Measurements from ENCODE around the gene GJC2. TPM values are rescaled to one million over a fixed set of nuclear protein-coding genes. Genes with fewer than 3 reads are reported as not detected.

The GJC2 gene
- total RNA-seq, 4 donors from 2014 or later: 5.1 to 9.0 (median 7.0) TPM

GRCh38 chr1:228180959-228181644, 31.4 kb downstream of the GJC2 start:
- no peak for ATAC-seq
- H3K27me3 ChIP-seq: no peaks in the 10 kb centered on the region
- H3K27ac ChIP-seq: no peak overlapping the region
- 92% methylated on average over 7 of the region's 7 CpGs; no CpG with 5 or more reads in 1 of the 2 donors for WGBS, 2 donors (ENCODE audit: low coverage in 1 of 2)
- TF ChIP-seq POLR2A (IDR thresholded peaks at IDR 0.05): no peak
- TF ChIP-seq POLR2AphosphoS5 (IDR thresholded peaks at IDR 0.05): no peak
- no peak for TF ChIP-seq EP300 (IDR thresholded peaks at IDR 0.05)
- no peak for TF ChIP-seq CTCF (IDR thresholded peaks at IDR 0.05)
- H3K4me3 ChIP-seq: no peak overlapping the region
- peaks cover 0 to 14% of the 10 kb centered on the region in 2 donors for H3K36me3 ChIP-seq
- peaks cover 0 to 10% (median 0%) of the 10 kb centered on the region in 3 donors for H3K4me1 ChIP-seq
- no peaks in the 10 kb centered on the region for H3K9me3 ChIP-seq

GRCh38 chr1:228181645-228182034, 31.9 kb downstream of the GJC2 start:
- Histone ChIP-seq H3K36me3 (peaks cover 0 to 11% of the 10 kb centered on the region in 2 donors), H3K9me3 (no peaks in the 10 kb centered on the region), H3K27me3 (no peaks in the 10 kb centered on the region), H3K4me3 (no peak overlapping the region), H3K4me1 (peaks cover 0 to 10% (median 0%) of the 10 kb centered on the region in 3 donors), H3K27ac (no peak overlapping the region)
- ATAC-seq: no peak
- 82 to 93% methylated on average over 3 to 8 of the region's 9 CpGs for WGBS, 2 donors (ENCODE audit: low coverage in 1 of 2)
- TF ChIP-seq CTCF (IDR thresholded peaks at IDR 0.05): no peak
- no peak for TF ChIP-seq POLR2A (IDR thresholded peaks at IDR 0.05)
- TF ChIP-seq EP300 (IDR thresholded peaks at IDR 0.05): no peak
- TF ChIP-seq POLR2AphosphoS5 (IDR thresholded peaks at IDR 0.05): no peak

DNA sequence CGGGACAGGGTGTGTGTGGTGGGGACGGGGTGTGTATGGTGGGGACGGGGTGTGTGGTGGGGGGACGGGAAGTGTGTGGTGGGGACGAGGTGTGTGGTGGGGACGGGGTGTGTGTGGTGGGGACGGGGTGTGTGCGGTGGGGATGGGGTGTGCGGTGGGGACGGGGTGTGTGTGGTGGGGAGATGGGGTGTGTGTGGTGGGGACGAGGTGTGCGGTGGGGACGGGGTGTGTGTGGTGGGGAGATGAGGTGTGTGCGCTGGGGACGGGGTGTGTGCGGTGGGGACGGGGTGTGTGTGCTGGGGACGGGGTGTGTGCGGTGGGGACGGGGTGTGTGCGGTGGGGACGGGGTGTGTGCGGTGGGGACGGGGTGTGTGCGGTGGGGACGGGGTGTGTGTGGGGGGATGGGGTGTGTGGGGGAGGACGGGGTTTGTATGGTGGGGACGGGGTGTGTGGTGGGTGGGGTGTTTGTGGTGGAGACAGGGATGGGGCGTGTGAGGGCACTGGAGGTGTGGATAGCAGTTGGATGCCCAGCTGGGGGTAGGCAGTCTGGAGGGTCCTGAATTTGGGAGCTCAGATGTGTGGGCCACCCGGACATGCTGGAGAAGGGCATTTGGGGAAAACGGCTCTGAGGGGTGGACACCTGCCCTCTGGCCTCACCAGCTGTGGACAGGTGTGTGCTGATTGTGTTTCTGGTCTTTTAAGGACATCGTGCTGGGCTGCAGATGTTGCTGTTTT, 32.7 kb downstream of the GJC2 start:
- WGBS, 2 donors (ENCODE audit: low coverage in 1 of 2): 77 to 90% methylated on average over 5 to 7 of the region's 32 CpGs
- no peaks in the 10 kb centered on the region for H3K9me3 ChIP-seq
- no peak overlapping the region for H3K4me3 ChIP-seq
- TF ChIP-seq CTCF (IDR thresholded peaks at IDR 0.05) (no peak), POLR2A (IDR thresholded peaks at IDR 0.05) (no peak), POLR2AphosphoS5 (IDR thresholded peaks at IDR 0.05) (no peak), EP300 (IDR thresholded peaks at IDR 0.05) (no peak)
- peaks cover 0 to 10% (median 0%) of the 10 kb centered on the region in 3 donors for H3K4me1 ChIP-seq
- no peak overlapping the region for H3K27ac ChIP-seq
- no peak for ATAC-seq
- peaks cover 0 to 6% of the 10 kb centered on the region in 2 donors for H3K36me3 ChIP-seq
- no peaks in the 10 kb centered on the region for H3K27me3 ChIP-seq

DNA sequence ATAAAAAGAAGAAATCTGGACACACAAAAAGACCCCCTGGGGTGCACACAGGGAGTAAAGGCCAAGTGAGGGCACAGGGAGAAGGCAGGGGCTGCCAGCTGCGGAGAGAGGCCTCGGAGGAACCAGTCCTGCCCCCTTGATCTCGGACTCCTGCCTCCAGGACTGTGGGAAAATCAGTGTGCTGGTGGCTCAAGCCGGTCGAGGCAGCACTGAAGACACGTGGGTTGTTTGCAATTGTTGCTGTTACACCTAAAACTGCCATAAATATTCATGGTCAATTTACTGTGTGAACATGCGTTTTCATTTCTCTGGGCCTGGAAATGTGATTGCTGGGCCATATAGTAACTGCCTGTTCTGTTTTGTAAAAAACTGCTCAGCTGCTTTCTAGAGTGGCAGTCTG, 34.4 kb downstream of the GJC2 start:
- Histone ChIP-seq H3K36me3 (peaks cover 0 to 6% of the 10 kb centered on the region in 2 donors), H3K27me3 (no peaks in the 10 kb centered on the region), H3K4me1 (no peaks in the 10 kb centered on the region), H3K4me3 (no peak overlapping the region), H3K9me3 (peaks cover 0 to 4% (median 0%) of the 10 kb centered on the region in 3 donors), H3K27ac (no peak overlapping the region)
- no peak for TF ChIP-seq POLR2AphosphoS5 (IDR thresholded peaks at IDR 0.05)
- TF ChIP-seq POLR2A (IDR thresholded peaks at IDR 0.05): no peak
- TF ChIP-seq EP300 (IDR thresholded peaks at IDR 0.05): no peak
- TF ChIP-seq CTCF (IDR thresholded peaks at IDR 0.05): no peak
- WGBS, 2 donors (ENCODE audit: low coverage in 1 of 2): 73 to 75% methylated on average over 7 of the region's 7 CpGs
- no peak for ATAC-seq

Measured in gastroesophageal sphincter (tissue), 4 donors.